Right lobe of liver (tissue), 4 donors: Measurements from ENCODE around the gene CDKN2A.

Source experiments
- POLR2A ChIP-seq: fragments of 450-650 bp; IDR thresholded peaks from one replicate; pipeline ENCODE4 v1.6.1; 2017; ENCODE audit warnings: antibody characterized with exemption, mild to moderate bottlenecking
- TF ChIP-seq, protein P1 (sequence below), 4 donors: fragments of 200-600 bp in 3 of 4; fragments of 450-650 bp in 1 of 4; IDR thresholded peaks; one replicate each; pipeline versions ENCODE4 v1.5.1 to v1.8.0; 2016 to 2022; ENCODE audit warnings: antibody characterized with exemption in 4 of 4, mild to moderate bottlenecking in 2 of 4
- donor health status: DM: no; HTN: no; CAD: no.
- donor health status: DM: no; HTN: no; CAD: no.
- donor health status: DM: no; HTN: yes; CAD: no.

GRCh38 chr9:21936161-21936560, 58.0 kb downstream of the CDKN2A start:
- TF ChIP-seq, protein P1, sequence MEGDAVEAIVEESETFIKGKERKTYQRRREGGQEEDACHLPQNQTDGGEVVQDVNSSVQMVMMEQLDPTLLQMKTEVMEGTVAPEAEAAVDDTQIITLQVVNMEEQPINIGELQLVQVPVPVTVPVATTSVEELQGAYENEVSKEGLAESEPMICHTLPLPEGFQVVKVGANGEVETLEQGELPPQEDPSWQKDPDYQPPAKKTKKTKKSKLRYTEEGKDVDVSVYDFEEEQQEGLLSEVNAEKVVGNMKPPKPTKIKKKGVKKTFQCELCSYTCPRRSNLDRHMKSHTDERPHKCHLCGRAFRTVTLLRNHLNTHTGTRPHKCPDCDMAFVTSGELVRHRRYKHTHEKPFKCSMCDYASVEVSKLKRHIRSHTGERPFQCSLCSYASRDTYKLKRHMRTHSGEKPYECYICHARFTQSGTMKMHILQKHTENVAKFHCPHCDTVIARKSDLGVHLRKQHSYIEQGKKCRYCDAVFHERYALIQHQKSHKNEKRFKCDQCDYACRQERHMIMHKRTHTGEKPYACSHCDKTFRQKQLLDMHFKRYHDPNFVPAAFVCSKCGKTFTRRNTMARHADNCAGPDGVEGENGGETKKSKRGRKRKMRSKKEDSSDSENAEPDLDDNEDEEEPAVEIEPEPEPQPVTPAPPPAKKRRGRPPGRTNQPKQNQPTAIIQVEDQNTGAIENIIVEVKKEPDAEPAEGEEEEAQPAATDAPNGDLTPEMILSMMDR (IDR thresholded peaks at IDR 0.05) = no peak
- TF ChIP-seq POLR2A = no peak
